Non-pigmented ciliary epithelial cell (primary cell): ENCODE results near the gene UCHL5.
A peak's percentile ranks its signal among the peaks of the same experiment; 100 is the strongest.
"Not testable (repeated sequence)": the region's sequence is repeated elsewhere in the genome, so short reads cannot be mapped to it uniquely, and the experiment has no call there.

Source experiments
- DNase-seq: peaks from one replicate; pipeline ENCODE4 v3.0.0-alpha.2; 2010; ENCODE audit warnings: low read depth

UCHL5 gene

DNA sequence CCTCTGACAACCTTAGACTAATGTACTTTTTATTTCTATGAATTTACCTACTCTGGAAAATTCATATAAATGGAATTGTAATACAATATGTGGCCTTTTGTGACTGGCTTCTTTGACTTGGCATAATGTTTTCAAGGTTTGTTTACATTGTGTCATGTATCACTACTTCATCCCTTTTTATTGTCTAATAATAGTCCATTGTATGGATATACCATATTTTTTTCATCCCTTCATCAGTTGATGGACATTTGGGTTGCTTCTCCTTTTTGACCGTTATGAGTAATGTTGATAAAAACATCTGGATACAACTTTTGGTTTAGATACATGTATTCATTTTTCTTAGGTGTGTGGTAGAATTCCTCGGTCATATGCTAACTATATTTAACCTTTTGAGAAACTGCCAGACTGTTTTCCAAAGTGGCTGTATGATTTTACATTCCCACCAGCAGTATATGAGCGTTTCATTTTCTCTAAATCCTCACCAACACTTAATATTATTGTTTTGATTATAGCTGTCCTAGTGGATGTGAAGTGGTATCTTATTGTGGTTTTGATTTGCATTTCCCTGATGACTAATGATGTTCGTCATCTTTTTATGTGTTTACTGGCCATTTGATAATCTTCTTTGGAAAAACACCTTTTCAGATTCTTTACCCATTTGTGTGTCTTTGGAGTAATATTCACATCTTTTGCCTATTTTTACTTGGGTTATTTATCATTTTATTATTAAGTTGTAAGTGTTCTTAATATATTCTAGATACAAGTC lies 3.7 kb upstream of the UCHL5 start:
- DNase-seq = no peak

GRCh38 chr1:193060938-193061337 lies 1.8 kb upstream of the UCHL5 start:
- DNase-seq = no peak

DNA sequence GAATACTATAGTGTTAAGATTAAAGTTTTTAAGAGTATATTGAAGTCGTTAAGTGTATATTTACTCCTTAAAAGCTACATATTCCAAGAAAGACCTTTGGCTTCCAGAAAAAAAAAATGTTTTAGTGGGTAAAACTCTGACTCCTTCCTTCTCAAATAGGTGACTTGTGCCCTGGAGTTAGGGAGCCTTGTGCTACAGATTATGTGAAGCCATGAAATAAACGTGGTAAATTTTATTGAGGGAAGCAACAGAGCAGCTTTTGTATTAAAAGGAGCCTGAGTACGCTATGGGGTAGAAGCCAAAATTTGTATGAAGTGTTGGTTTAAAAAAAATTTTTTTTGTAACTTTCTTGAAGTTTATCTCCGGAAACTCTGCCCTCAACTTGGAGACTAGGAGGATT lies 1.2 kb upstream of the UCHL5 start:
- DNase-seq = no peak

DNA sequence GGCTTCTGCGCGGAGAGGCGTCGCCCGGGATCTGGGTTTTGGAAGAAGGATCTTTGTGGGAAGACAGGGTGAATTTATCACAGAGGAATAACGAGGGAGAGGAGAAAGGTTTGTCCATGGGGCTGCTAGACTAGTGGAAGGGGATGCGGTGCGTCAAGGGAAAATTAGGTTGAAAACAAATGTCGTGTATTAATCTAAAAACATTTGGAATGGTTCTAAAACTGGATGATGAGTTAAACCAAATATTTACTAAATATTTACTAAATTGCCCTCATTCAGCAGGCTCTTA lies 899 bp upstream of the UCHL5 start:
- DNase-seq = no peak

- DNase-seq = no peak
Observed at GRCh38 chr1:193058529-193059281, 455 bp downstream of the UCHL5 start.

DNA sequence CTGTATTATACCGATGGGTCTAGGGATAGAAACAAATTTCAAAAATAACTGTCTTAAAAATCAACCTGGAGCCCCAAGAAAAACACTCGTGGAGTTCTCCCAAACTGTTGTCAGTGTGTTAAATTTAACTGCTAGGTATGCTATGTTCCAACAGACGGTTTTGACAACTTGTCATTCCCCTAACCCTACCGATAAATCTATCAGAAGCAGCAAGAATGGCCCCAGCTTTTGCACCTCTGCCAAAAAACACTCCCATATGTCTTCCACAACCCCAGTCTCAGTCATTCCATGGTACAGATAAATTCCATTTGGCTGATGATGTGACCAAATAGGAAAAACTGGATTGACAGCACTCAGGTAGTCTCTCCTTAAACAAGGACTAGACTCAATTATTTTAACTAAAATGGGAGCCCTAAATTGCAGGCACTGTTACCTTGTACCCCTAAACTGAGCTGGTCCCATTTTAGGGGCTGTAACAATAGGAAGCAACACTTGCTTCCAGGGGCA lies 4.9 kb downstream of the UCHL5 start:
- no peak for DNase-seq

DNA sequence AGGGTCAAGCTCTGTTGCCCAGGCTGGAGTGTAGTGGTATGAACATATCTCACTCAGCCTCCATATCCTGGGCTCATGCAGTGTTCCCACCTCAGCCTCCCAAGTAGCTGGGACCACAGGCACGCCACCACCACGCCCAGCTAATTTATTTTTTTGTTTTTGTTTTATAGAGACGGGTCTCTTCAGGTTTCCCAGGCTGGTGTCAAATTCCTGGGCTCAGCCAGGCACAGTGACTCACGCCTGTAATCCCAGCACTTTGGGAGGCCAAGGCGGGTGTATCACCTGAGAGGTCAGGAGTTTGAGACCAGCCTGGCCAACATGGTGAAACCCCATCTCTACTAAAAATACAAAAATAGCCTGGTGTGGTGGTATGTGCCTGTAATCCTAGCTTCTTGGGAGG lies 10.2 kb downstream of the UCHL5 start:
- DNase-seq = not testable (repeated sequence)

- DNase-seq = no peak
Observed at GRCh38 chr1:193042766-193043691, 16.1 kb downstream of the UCHL5 start.

DNA sequence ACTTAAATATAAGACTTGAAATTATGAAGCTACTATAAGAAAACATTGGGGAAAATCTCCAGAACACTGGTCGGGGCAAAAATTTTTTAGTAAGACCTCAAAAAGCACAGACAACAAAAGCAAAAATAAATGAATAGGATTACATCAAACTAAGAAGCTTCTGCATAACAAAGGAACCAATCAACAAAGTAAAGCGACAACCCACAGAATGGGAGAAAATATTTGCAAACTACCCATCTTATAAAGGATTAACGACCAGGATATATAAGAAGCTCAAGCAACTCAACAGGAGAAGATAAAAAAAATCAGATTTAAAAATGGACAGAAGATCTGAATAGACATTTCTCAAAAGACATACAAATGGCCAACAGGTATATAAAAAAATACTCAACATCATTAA lies 19.1 kb downstream of the UCHL5 start:
- DNase-seq = no peak

DNA sequence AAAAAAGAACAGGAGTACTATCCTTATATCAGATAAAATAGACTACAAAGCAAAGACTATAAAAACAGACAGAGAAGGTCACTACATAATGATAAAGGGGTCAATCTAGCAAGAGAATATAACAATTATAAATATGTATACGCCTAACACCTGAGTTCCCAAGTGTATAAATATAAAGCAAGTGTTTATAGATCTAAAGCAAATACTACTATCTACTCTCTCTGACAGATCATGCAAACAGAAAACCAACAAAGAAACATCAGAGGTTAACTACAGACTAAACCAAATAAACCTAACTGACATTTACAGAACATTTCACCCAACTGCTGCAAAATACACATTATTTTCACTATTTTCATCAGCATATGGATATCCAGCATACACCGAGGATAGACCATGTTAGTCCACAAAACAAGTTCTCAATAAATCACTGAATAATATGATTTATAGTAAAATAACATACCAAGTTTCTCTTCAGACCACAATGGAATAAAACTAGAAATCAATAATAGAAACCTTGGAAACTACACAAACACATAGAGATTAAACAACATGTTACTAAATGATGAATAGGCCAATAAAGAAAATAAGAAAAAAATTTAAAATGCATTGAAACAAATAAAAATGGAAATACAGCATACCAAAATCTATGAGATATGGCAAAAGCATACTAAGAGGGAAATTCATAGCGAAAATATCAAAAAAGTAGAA lies 22.7 kb downstream of the UCHL5 start:
- DNase-seq = no peak

DNA sequence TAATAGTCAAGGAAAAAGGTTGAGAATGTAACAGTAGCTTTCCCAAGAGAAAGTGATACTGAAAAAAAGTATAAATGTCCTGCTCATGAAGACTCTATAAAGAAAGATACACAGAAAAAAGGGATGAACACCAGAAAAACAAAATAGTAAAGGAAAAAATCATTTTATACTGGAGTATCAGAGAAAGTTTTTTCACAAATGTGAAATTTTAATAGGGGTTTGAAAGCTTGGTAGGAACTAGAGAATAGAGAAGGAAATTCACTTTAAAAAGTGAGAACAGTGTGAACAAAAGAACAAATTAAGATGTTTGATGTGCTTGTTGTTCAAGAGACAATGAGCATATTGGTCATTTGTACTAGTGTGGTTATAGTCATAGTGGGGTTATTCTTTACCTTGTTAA lies 25.6 kb downstream of the UCHL5 start:
- no peak for DNase-seq

DNA sequence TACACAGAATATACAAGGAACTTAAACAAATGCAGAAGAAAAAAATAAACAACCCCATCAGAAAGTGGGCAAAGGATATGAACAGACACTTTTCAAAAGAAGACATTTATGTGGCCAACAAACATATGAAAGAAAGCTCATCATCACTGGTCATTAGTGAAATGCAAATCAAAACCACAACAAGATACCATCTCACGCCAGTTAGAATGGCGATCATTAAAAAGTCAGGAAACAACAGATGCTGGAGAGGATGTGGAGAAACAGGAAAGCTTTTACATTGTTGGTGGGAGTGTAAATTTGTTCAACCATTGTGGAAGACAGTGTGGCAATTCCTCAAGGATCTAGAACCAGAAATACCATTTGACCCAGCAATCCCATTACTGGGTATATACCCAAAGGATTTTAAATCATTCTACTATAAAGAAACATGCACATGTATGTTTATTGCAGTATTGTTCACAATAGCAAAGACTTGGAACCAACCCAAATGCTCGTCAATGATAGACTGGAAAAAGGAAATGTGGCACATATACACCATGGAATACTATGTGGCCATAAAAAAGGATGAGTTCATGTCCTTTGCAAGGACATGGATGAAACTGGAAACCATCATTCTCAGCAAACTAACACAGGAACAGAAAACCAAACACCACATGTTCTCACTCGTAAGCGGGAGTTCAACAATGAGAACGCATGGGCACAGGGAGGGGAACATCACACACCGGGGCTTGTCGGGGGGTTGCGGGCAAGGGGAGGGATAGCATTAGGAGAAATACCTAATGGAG lies 26.3 kb downstream of the UCHL5 start:
- DNase-seq = not testable (repeated sequence)

- no peak for DNase-seq
Observed at GRCh38 chr1:193031431-193031830, 27.7 kb downstream of the UCHL5 start.

GRCh38 chr1:193030280-193030679 lies 28.9 kb downstream of the UCHL5 start:
- DNase-seq = no peak

- DNase-seq = no peak
Observed at GRCh38 chr1:193025218-193025617, 33.9 kb downstream of the UCHL5 start.

GRCh38 chr1:193019442-193020026 lies 39.6 kb downstream of the UCHL5 start:
- DNase-seq = no peak

DNA sequence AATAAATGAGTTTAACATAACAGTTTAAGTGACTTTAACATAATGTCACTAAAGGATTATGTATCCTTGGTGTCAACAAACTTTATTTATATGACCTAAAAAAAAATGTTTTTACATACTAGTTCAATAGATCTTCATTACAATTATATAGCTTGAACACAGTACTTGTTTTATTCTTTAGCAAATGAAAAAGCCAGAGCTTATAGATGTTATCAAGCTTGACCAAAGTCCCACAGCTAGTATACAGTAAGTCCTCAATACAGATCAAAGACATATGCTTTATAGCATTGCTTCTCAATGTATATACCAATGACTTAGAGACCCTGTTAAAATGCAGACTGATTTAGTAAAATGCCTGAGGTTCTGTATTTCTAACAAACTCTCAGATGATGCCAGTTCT lies 42.4 kb downstream of the UCHL5 start:
- no peak for DNase-seq

DNA sequence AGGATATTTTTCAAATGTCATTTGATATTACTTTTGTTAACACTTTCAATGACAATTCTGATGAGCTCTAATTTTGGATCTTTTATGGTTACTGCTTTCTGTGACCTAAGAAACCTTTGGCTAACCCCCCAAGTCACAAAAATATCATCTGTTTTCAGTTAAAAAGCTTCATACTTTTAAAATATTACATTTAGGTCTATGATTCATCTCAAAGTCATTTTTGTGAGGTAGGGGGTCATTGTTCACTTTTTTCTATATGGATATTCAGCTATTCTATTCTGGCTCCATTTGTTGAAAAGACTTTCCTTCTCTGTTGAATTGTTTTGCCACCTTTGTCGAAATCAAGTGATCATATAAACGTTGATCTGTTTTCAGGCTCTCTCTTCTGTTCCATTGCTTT lies 44.8 kb downstream of the UCHL5 start:
- peak; percentile 5 for DNase-seq

DNA sequence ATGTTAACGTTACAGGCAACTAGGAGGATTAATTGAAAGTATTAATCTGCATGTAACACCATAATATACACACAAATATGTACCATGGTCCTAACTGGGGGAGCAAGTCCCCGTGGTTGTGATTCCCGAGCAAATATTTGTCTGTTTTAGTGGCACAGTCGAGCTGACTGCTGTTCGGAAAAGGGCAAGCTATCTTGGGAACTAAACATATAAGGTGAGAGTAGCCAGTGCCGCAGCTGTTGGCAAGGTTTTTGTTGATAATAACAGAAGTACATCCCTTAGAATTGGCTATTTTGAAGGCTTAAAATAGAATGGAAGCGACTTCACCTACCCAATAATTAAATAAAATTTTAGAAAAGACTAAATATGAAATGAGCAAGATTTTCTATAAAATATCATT lies 45.5 kb downstream of the UCHL5 start:
- no peak for DNase-seq

DNA sequence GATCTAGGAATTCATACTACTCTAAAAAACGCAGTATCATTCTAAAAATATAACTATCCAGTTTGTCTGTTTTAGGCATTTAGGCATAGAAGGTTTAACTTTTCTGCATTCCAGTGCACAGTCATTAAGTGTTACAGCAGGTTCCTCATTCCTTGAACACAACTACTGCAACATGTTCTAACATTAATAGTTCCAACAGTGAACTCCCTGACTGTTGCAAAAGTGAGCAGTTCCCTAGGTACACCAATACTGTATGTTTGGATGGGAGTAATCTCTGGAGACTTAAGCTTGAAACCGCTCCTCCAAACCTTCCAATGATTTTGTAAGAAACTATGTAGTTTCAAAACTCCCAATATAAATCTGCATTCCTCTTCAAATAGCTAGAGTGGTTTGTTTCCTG lies 46.2 kb downstream of the UCHL5 start:
- DNase-seq = peak; percentile 11

DNA sequence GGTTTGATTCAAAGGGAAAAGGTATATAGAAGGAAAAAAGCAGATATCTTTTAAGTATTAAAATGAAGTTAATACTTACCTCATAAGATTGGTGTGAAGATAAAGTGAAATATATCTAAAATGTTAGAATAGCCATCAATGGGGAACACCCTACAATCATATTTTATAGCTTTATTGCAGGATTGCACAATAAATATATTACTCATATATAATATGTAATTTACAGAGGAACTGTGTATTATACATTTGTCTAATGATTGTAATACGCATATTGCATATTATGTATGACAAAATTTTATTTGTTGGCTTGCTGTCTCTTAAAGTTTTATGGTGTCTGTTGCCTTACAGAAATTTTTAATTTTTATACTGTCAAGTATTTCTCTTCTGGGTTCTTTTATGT lies 47.8 kb downstream of the UCHL5 start:
- no peak for DNase-seq
